Stimulated activated CD8-positive, alpha-beta memory T cell treated with anti-CD3 and anti-CD28 coated beads, Interleukin-12 subunit alpha, Interleukin-12 subunit beta, amount 100 ng/mL, for 24 hours (primary cell): ENCODE results near the gene POLN.

Experiments used
- DNase-seq: peaks from one replicate; pipeline ENCODE4 v3.0.0-alpha.2; 2020; ENCODE audit errors: extremely low read depth

The POLN gene

GRCh38 chr4:2071252-2071911 is 170.5 kb downstream of the POLN start:
- DNase-seq: no peak

GRCh38 chr4:2070421-2071251 is 171.3 kb downstream of the POLN start:
- no peak for DNase-seq

DNA sequence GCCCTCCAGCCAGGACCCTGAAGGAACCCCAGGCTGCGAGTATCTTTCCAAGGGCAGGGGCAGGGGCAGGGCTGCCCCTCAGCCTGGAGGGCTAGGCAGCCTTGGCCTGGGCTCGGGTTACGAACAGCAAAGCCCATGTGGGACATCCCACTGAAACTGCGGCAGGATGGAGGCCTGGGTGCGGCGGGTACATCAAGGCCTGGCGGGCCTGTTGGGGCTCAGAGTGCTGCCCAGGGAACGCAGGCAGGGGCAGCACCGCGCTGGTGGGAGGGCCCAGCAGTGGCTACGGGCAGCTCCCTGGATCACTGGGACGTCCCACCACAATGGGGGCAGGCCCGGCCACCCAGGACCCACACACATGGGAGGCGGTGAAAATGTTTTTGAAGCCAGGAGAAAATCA is 171.9 kb downstream of the POLN start:
- DNase-seq: no peak

GRCh38 chr4:2069161-2069971 is 172.6 kb downstream of the POLN start:
- DNase-seq: no peak

GRCh38 chr4:2068566-2068965 is 173.4 kb downstream of the POLN start:
- no peak for DNase-seq

GRCh38 chr4:2068198-2068470 is 173.8 kb downstream of the POLN start:
- DNase-seq: no peak

DNA sequence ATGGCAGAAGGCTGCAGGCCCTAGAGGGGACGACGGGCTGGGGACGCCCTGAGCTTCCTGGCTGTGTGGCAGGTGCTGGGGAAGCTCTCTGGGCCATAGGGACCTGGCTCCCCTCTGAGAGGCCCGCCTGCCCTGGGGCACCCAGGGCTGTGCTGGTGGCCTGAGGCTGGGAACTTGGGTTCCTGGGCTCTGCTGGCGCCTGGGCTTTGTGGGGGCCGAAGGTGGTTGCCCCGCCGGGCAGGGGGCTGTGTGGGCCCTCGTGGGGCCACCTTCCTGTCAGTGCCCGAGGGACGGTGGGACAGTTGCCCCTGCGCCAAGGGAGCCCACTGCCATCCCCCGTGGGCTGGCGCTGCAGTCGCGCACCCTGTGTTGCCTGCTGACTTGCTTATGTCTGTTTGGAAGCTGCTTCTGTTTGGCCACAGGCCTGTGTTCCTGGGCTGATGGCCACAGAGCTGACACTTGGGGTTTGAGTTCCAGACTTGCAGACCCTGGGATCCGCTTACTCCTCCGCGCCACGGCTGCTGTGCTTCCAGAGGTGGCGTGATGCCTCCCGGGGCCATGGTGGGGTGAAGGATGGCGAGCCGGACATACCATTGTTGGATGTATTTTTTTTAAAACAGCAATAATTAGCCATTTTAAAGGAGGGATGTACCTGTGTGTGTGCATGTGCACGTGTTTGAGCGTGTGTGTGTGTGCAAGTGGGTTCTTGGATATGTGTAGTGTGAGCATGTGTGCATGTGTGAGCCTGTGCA is 174.3 kb downstream of the POLN start:
- DNase-seq: no peak

GRCh38 chr4:2066571-2067445 is 175.1 kb downstream of the POLN start:
- DNase-seq: no peak

- DNase-seq: no peak
These were observed 175.8 kb downstream of the POLN start for GRCh38 chr4:2066011-2066551.

GRCh38 chr4:2065106-2065930 is 176.6 kb downstream of the POLN start:
- DNase-seq: no peak

DNA sequence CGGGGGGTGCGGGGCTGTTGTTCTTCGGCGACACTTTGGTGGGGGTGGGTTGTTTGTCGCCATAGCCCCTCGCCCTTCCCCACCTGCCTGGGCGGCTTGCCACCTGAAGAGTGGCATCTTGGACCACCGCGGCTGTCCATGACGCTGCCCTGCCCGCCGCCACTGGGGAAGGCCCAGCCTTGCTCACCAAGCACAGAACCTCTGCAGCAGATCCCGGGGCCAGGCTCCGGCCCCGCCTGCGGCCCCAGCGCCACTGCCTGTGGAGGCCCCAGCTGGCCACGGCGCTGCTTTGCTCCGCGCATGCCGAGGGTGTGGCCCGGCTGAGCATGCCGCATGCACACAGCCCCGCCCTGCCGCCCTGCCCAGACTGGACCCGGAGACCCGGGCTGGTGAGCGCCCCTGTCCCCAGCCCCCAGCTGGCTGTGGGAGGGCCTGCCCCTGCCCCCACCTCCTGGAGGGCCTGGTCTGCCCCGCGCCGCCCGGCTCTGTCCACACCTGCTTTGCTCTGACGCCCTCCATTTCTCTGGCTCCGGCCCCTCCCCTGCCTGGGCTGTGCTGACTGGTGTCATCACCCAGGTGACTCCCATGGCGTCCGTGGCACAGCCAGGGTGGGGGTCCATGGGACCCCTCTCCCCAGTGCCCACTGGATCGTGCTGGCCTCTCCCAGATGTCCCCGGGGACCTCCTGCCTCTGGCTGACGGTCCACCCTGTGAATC is 177.5 kb downstream of the POLN start:
- DNase-seq: no peak

GRCh38 chr4:2063557-2064275 is 178.2 kb downstream of the POLN start:
- DNase-seq: no peak

- no peak for DNase-seq
These were observed 179.0 kb downstream of the POLN start for GRCh38 chr4:2062808-2063524.

DNA sequence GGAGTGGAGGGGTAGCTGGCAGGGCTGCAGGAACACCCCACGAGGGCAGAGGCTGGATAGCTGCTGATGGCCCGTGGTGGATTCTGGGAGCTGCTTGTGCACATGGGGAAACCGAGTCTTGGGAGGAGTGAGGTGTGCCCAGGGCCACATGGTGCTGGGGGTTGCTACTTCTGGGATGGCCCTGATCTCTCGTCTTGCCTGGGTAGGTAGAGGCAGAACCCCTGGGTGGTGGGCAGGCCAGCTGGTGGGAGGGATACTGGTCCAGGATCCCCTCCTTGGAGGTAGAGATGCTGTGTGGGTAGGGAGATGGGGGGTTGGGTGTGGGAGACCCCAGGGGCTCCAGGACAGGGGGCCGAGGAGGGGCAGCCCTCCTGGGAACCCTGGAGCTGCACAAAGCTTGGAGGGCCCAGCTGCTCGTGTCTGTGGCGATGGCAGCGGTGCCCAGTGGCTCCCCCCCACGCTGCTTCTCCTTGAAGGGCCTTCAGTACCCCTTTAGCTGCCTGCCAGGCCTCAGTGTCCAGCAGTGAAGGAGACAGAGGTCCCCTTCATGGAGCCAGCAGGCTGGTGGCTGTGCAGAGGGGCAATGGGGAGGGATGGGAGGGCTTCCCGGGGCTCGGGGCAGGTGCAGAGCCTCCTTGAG is 179.6 kb downstream of the POLN start:
- DNase-seq: no peak

GRCh38 chr4:2061186-2062131 is 180.5 kb downstream of the POLN start:
- no peak for DNase-seq

- DNase-seq: no peak
These were observed 181.2 kb downstream of the POLN start for GRCh38 chr4:2060611-2061185.
